SU-DHL-6 (cell line): Measurements from ENCODE around the gene PEDS1.

Experiments
- EZH2phosphoT487 ChIP-seq: fragments of 200-600 bp; sonication (generic), shearing (Covaris generic); conservative IDR thresholded peaks from 2 replicates; pipeline ENCODE4 v1.6.1; 2018; ENCODE audit warnings: mild to moderate bottlenecking, antibody characterized with exemption, low read length, moderate library complexity, mixed read lengths
- TF ChIP-seq, protein P1 (sequence below): fragments of 200-600 bp; sonication (generic); IDR thresholded peaks from one replicate; pipeline ENCODE4 v1.5.1; 2017; ENCODE audit warnings: antibody characterized with exemption, mild to moderate bottlenecking, low read length, moderate library complexity; ENCODE audit not compliant: insufficient read depth, poor library complexity, severe bottlenecking

DNA sequence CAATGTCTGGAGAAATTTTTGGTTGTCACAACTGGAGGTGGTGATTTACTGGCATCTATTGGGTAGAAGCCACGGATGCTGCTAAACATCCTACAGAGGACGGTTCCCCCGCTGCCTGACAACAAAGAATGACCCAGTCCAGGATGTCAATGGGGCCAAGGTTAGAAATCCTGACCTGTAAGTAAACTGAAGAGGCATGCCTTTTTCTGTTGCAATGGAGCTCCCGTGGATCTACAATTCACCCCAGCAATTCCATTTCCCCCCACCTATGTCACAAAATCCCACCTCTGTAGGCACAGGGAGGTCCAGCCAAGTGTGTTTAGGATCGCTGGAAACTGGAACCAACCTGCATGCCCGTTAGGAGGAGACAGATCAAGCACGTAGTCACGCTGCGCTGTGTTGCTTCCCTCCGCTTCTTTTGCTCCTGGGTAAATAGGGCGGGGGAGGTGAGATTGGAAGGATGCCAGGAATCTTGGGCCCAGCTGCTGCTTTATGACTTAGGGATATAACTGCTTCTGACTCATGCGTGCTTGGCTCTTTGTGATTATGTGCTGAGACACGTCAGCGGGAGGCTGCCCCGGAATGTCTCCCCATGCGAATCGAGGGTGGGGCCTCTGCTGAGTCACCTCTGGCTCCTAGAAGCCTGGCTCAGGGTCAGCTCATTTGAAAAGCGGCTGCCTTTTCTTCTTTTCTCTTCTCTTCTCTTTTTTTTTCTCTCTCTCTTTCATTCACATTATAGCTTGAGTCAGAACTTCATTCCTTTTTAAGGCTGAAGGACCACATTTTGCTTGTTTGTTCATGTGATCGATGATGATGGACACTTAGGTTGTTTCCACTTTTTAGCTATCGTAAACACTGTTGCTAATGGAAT, 12.4 kb upstream of the PEDS1 start:
- TF ChIP-seq, protein P1, sequence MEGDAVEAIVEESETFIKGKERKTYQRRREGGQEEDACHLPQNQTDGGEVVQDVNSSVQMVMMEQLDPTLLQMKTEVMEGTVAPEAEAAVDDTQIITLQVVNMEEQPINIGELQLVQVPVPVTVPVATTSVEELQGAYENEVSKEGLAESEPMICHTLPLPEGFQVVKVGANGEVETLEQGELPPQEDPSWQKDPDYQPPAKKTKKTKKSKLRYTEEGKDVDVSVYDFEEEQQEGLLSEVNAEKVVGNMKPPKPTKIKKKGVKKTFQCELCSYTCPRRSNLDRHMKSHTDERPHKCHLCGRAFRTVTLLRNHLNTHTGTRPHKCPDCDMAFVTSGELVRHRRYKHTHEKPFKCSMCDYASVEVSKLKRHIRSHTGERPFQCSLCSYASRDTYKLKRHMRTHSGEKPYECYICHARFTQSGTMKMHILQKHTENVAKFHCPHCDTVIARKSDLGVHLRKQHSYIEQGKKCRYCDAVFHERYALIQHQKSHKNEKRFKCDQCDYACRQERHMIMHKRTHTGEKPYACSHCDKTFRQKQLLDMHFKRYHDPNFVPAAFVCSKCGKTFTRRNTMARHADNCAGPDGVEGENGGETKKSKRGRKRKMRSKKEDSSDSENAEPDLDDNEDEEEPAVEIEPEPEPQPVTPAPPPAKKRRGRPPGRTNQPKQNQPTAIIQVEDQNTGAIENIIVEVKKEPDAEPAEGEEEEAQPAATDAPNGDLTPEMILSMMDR, result no peak
- TF ChIP-seq EZH2phosphoT487, result no peak
